NCI-H187 treated with DMSO at 0.1 percent for 48 hours (cell line): ENCODE data around the gene BMERB1.
"Not testable (repeated sequence)": the region's sequence is repeated elsewhere in the genome, so short reads cannot be mapped to it uniquely, and the experiment has no call there.

Source experiments
- DNase-seq: peaks from one replicate; lab custom pipeline; 2025; lab: John Stamatoyannopoulos, UW

Gene BMERB1

DNA sequence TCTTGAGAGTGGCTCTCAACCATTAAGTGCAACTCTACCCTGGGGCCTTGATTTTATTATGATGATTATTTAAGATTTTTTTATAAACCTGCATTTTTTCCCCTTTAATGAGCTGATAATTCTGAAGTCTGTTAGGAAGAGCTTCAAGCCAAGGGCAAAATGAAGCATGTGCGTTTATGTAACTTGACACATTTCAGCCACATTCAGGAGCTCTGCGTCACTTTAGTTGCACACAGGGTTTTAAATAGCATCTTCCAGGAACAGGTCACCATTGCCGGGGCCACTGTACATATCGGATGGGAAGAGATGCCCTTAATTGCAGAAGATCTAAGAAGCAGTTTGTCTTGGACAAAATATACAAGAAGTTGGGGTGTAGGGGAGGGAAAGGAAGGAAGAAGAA is 89.6 kb downstream of the BMERB1 start:
- no peak for DNase-seq

DNA sequence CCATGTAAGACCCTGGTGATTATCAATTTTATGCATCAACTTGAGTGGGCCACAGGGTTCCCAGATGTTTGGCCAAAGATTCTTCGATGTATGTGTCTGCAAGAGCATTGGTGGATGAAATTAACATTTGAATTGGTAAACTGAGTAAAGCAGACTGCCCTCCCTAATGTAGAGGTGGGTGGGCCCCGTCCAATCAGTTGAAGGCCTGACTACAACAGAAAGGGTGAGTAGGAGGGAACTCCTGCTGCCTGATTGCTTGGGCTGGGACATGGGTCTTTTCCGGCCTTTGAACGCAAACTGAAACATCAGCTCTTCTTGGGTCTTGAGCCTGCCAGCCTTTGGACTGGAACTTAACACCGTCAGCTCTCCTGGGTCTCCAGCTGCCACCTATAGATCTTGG is 90.6 kb downstream of the BMERB1 start:
- DNase-seq: no peak

DNA sequence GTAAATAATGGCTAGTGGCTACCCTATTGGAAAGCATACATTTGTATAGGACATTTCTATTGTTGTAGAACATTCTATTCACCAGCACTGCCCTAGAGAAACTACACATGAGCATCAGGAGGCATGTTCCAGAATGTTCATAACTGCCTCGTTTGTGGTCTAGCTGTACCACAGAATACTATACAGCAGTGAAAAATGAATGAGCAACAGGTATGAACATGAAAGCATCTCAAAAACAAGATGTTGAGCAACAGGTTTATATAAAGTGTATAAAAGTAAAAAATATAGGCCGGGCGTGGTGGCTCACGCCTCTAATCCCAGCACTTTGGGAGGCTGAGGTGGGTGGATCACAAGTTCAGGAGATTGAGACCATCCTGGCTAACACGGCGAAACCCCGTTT is 91.7 kb downstream of the BMERB1 start:
- no peak for DNase-seq

DNA sequence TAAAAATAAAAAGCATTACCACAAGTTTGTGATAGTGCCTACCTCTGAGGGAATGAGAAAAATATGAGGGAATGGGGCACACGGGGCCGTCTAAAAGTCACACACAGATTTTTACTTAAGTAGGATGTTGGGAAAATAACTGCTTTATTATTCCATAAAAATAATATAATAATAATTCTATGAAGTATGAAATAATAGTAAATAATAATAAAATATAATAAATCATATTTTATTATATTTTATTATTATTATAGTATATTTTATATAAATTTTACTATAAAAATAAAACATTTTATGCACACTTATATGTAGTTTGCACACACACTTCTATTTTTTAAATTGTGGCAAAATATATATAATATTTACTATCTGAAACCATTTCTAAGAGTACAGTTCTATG is 92.3 kb downstream of the BMERB1 start:
- DNase-seq: no peak

DNA sequence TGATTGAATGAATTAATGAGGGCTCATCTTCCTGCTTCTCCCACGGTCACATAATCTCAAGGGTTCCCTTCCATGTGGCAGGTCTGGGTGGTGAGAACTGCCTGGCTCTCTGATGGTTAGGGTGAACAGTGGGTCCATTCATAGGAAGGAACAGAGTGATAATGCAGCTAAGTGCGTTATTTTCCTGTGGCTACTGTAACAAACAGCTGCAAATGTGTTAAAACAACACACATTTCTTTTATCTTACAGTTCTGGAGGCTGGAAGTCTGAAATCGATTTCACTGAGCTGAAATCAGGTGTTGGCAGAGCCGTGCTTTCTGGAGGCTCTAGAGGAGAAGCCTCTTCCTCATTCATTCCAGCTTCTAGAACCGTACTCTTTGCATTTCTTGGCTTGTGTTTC is 95.3 kb downstream of the BMERB1 start:
- no peak for DNase-seq

DNA sequence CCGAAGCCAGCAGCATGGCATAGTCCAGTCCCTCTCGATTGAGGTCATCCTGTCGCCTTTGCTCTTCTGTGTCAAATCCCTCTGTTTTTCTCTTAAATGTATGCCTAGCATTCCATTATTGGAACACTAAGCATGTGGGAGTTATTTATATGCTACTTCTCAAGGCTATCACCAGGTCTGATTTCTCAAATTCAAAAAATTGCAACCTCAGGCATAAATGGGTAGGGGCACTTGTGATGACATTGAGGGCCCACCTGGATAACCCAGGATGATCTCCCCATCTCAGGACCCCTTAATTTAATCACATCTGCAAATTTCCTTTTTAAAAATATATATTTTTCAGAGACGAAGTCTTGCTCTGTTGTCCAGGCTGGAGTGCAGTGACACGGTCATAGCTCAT is 95.7 kb downstream of the BMERB1 start:
- DNase-seq: no peak

DNA sequence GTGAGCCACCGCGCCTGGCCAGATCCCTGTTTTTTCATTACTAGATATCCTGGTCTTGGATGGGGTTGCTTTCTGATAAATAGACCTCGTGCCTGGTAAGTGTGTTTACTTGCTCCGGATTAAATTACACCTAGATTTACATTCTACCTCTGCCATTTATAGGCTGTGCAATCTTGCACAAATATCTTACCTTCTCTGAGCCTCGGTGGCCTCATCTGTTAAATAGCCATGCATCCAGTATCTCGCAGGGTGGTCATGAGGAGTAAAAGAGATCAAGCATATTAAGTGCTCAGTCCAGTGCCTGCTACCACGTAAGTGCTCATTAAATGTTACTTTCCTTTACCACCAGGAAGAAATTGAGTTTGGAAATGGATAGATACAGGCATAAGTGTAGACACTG is 98.4 kb downstream of the BMERB1 start:
- no peak for DNase-seq

DNA sequence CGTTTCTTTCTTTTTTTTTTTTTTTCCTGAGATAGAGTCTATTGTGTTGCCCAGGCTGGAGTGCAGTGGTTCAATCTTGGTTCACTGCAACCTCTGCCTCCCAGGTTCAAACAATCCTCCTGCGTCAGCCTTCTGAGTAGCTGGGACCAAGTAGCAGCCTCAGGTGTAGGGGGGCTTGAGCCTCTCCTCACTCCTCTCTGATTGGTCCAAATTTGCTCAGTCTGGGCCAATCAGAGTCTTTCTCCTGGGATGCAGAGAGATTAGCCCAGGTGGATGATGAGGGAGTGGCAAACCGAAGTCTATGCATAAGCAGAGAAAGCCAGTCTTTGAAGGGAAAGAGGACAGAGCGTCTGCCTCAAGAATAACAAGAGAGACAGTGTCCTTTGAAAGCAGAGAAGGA is 99.0 kb downstream of the BMERB1 start:
- no peak for DNase-seq

DNA sequence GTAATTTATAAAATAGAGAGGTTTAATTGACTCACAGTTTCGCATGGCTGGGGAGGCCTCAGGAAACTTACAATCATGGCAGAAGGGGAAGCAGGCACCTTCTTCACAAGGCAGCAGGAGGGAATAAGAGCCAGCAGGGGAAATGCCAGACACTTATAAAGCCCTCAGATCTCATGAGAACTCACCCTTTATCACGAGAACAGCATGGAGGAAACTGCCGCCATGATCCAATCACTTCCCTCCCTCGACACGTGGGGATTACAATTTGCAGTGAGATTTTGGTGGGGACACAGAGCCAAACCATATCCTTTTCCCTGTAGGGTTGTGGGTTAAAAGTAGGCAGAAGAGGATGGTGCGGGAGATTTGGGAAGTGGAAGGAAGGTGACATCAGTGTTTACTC is 101.4 kb downstream of the BMERB1 start:
- no peak for DNase-seq

DNA sequence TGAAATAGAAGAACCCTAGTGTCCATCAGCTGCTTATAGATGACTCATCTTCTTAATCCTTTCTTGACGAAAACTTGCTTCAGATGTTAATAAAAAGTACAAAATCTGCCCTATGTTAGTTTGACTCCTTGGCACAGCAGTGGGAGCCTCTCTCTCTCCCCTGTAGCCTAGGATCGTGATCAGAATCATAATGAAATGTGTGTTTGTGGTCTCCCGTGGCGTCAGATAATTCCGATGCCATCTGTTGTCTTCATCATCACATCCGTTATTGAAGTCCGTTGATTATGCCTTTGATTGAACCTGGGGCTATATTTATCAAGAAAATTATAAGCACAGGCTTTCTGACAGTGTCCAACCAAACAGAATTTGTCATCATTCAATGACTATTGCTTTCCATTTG is 102.5 kb downstream of the BMERB1 start:
- no peak for DNase-seq

DNA sequence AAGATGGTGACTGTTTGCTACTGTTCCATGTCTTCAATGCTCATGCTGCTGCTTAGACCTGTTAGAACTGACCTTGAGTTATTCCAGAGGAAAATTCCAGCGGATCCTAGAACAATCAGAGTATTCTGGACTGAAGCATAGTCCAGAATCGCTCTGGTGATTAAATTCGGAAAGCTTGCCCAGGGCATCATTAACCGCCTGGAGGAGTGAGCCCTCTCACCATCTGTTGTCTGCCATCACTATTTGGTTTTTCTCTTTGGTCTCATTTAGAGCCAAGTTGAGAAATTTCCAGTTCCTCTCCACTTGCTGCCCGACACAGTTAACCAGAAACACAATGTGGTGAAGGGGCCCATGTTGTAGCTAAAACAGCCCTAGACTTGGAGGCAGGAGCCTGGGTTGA is 104.1 kb downstream of the BMERB1 start:
- no peak for DNase-seq

DNA sequence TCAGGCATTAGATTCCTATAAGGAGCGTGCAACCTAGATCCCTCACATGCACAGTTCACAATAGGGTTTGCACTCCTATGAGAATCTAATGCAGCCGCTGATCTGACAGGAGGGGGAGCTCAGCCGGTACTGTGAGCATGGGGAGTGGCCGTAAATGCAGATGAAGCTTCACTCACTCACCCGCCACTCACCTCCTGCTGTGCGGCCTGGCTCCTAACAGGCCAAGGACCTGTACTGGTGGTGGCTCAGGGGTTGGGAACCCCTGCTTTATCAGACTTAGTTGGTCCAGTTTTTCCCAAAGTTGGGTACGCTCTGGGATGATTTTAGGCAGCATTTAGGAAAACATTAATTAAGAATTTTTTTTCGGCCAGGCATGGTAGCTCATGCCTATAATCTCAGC is 104.8 kb downstream of the BMERB1 start:
- DNase-seq: no peak

DNA sequence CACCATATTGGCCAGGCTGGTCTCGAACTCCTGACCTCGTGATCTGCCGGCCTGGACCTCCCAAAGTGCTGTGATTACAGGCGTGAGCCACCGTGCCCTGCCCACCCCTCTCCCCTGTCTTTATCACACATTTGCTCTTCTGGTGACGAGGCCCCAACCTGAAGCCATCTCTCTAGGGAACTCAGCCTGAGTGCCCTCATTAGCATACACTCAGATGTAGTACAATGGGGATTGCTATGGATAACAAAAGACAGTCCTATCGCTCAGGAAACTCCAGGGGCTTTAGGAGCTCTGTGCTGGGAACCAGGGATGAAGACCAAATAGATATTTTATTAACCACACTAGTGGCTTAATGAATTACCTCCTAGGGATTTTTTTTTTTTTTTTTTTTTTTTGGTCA is 107.9 kb downstream of the BMERB1 start:
- no peak for DNase-seq

DNA sequence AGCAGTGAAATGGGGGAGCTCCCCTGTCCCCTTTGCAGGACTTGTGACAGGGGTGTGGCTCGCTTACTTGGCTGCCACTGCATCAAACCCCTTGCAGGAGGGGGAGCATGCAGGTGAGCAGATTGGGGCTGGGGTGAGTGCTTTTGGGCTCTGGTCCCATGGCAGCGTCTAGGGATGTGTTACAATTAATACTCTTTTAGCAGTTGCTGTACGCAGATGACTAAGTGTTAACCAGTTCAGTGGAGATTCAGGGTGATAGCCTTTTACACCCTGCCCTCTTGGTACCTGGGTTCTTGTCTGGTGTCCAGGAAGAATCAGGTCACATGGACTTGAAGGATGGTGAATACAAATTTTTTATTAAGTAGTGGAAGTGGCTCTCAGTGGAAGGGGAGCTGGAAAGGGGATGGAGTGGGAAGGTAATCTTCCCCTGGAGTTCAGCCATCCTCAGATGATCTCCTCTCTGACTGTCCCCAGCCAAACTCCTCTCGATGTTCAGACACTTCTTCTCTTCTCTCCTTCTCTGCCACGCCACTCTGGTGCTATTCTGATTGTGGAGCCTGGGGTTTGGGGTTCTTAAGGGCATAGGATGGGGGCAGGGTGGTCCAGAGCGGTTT is 108.5 kb downstream of the BMERB1 start:
- no peak for DNase-seq

DNA sequence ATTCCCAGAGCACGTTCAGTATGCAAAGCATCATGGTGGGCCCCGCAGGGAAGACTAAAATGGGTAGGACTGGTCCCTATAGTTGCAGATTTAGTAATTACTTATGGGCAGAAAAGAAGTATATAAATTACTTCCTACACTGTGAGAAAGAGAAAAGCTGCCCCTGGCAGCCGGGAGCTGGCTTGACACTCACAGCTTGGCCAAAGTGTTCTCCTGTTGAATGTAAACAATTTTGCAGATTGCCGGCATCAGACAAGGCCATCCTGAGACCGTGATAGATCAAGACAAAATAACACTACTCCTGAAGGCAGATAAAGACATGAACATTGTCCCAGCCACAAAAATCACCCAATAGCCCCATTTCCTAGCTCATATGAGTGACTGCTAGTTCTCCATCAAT is 110.0 kb downstream of the BMERB1 start:
- DNase-seq: no peak

DNA sequence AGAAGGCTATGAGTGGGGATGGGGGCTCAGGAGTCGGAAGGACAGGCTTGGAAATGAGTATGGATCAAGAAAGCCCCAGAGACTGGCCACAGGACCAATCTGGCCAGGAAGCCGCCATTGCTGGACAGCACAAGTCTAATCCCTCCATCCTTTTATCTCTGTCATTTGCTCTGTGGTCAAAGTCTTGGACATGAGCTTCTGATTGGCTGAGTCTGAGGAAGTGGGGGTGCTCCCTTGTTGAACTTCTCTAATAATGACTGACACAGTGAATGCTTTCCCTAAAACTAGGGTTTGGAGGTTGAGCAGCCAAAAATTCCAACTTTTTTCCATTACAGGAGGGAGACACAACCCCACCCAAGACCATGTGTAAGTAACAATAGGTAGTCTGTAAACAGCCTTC is 111.2 kb downstream of the BMERB1 start:
- no peak for DNase-seq

DNA sequence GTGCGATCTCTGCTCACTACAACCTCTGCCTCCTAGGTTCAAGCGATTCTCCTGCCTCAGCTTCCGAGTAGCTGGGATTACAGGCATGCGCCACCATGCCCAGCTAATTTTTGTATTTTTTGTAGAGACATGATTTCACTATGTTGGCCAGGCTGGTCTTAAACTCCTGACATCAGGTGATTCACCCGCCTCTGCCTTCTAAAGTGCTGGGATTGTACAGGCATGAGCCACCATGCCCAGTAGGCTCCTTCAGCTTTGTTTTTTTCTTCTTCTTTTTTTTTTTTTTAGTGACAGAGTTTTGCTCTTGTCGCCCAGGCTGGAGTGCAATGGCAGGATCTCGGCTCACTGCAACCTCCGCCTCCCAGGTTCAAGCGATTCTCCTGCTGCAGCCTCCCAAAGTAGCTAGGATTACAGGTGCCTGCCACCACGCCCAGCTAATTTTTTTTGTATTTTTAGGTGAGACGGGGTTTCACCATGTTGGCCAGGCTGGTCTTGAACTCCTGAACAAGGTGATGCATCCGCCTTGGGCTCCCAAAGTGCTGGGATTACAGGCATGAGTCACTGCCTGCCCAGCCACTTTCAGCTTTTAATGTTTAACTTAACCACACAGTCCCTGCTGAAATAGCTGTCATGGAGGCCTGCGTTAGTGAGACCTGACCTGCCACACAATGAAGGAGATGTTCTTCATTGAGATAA is 112.8 kb downstream of the BMERB1 start:
- not testable (repeated sequence) for DNase-seq

DNA sequence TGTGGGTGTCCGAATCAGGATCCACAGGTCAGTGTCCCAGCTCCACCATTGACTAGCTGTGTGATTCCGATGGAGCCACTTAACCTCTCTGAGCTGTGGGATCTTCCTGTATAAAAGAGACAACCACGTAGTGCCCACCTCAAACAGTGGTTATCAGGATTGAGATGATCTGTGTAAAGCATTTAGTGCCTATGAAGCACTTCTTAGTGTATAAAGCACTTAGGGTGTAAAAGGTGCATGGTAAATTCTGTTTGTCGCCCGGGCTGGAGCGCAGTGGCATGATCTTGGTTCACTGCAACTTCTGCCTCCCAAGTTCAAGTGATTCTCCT is 113.3 kb downstream of the BMERB1 start:
- no peak for DNase-seq

DNA sequence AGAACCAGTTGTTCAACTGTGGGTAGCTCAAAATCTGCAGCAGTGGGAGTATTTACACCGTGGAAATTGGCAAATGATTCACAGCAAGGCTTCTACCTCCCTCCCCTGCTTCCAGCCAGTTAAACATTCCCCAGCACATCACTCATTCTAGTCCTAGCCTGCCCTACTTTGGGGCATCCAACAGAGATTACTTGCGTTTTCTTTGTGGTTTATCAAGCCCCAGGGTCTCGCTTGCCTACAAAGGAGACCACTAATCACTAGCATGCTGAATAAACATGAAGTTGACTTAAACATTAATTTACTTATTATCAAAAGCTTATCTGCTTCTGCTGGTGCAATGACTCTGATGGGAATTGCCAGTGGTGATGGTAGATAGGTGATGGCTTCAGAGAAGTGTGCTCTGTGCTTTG is 114.1 kb downstream of the BMERB1 start:
- no peak for DNase-seq

DNA sequence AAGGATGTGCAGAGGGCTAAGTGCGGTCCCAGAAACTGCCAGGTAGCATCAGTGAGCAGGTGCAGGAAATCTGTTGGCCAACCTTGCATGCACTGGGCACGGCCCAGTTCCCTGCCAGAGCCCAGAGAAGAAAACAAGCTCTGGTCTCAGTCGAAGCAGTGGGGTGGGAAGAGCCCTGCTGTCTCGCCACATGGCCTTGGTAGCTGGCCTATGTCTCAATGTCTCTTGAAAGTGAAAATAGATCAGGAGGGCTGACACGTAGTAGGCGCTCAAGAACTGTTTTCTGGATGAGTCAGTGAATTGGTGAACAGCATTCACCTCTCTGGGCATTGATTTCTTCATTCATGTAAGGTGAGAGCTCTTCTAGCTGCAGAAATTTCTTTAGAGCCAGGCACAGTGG is 118.1 kb downstream of the BMERB1 start:
- no peak for DNase-seq

DNA sequence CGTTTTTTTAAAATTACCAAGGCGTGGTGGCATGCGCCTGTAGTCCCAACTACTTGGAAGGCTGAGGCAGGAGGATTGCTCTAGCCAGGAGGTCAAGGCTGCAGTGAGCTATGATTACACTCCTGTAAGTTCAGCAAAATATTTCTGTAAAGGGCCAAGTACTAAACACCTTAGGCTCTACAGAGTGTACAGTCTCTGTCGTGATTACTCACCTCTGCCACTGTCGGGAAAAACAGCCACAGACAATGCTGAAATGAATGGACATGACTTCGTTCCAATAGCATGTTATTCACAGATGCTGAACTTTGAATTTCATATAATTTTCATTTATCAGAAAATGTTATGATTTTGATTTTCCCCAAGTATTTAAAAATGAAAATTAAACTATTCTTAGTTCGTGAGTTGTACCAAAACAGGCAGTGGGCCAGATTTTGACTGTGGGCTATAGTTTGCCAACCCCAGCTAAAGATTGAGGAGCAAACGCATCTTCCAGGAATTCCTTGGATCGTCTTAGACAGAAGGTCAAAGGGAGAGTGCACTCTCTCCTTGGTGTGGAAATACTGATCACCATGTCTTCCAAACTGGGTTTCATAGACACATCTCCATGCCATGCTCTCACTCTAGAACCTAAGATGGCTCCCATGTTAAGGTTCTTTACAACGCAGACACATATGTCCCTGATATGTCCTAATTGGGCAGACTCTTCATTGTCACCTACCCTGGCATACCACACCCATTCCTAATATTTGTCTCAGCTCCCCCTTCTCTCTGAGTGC is 119.1 kb downstream of the BMERB1 start:
- no peak for DNase-seq

DNA sequence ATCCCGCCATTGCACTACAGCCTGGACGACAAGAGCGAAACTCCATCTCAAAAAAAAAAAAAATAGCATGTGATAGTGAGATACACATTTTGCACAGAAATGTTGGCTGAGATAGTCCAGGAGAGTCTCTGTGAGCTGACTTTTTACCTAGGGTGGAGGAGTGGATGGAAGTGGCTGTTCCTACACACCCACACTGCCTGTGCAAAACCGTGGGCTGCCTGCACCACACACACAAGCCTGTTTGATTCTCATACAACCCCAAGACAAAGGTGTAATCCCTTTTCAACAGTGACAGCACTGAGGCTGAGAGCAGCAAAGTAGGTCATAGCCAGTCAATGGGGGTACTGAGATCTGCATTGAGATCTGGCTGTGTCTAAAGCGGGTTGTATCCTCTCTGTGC is 121.7 kb downstream of the BMERB1 start:
- no peak for DNase-seq

DNA sequence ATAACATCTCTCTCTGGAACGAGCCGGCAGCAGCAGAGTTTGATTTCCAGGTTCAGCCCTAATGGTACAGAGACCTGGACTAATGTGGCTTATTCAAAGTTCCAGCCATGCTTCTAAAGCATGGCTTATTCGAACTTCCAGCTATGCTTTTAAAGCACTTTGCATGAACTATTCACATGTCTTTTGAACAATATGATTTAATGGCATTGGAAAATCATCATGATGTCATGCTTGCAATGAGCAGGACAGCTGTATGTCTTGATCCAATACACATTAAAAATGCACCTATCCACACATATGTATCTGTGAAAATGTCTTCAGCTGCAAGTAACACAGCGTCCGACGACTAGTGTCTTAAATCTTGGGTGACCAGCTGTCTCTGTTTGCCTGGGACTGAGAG is 122.9 kb downstream of the BMERB1 start:
- DNase-seq: no peak

DNA sequence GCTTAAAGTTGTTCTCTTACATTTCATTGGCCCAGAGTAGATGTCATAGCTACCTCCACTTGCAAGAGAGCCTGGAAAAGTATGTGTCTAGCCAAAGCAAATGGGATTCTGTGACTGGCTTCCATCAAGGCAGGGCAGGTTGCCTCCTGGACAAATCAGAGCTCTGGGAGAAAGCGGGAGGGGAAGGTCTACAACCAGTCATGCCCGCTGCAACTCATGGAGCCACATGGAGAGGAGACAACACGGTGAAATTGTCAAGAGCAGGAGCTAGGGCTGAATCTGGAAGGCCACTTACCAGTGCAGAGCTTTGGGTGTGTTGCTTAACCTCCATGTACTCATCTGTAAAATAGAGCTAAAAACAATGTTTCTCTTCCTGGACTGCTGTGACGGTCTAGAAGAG is 124.8 kb downstream of the BMERB1 start:
- no peak for DNase-seq
